HG03354 (cell line): ENCODE data around the gene MAOA.

Experiments
- ATAC-seq: cut with Tn5 transposase; IDR thresholded peaks from one replicate; pipeline ENCODE4 v1.9.1; 2021; ENCODE audit warnings: mild to moderate bottlenecking; ENCODE audit not compliant: unreplicated experiment, poor library complexity, severe bottlenecking

MAOA gene

DNA sequence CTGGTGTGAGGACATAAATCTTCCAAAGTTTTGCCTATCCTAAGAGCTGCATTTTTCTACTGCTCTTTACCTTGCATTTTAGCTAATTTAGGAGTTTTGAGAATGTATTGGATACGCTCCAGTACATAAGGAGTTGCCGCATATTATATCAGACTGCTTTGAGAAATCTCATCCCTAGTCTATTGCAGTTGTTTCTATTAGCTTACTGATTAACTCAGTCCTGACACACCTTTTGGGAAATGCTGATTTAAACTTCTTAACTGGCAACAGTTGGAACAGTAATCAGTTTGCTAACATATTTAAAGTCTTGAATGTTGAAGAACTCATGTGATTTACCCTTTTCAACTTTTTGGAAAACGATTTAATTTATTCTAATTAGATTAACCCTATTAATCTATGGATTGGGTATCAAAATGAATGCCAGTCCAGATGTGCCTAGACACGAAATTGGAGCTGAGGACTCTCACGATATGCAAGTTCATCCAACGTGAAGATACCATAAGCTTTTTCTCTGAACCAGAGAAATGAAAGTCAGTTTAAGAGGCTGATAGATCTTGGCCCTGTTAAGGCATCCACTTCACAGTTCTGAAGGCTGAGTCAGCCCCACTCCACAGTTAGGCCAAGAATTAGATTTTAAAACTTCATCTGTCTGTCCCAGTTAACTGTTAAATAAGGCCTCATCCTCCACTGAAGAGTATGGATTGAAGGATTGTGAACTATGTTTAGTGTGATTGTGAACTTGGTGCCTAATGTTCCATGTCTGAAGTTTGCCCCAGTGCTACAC lies 90.0 kb downstream of the MAOA start:
- ATAC-seq: no peak

DNA sequence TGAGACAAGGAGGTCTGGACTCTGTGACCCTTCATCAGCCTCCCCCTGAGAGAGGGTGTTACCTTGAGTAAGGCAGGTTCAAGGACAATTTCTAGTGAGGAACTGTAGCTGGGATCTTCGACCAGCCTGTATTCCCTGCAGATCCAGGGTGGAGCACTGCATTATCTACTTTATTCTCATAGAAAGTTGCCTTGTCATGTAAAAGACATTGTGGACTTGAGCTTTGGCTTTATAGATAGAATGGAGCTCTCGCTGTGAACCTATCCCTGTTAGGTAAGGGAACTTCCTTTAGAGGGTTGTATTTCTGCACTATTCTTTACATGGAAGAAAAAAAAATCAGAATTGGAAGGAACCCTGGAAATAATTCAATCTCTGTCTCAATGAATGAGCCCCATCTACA lies 91.4 kb downstream of the MAOA start:
- no peak for ATAC-seq

DNA sequence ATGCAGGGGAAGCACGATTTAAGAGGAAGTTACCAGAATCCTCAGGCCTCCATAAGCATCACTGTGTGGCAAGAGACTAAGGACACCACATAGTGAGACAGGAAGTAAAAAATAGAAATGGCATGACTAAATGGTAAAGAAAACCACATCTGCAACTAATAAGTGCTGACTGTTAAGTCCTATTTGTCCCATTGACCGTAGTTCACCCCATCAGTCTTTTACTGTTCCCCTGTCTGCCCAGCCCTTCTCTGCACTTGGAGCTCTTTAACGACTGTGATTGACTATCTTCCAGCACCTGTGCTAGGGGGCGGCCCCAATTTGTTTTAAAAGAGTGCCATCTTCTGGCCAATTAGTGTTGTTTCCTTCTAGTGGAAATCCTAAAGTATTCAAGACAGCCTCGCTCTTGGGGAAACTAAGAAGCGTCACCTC lies 94.2 kb downstream of the MAOA start:
- peak; percentile 91 for ATAC-seq

DNA sequence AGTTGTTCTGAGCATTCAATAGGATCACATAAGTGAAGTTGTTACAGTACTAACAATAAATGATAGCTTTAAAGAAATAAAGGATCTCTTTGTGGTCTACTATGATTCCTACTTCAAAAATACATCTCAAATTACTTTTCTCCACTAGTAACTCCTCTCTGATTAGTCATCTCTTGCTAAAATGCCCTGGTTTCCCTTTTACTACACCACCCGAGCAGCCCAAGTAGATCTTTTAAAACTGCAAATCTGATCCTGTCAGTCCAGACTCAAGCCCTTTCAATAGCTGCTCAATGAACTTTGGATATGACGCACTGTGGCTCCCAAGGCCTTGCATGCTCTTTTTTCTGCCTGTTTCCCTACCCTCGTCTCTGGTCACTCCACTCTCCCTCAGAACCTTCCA lies 97.5 kb downstream of the MAOA start:
- ATAC-seq: no peak

DNA sequence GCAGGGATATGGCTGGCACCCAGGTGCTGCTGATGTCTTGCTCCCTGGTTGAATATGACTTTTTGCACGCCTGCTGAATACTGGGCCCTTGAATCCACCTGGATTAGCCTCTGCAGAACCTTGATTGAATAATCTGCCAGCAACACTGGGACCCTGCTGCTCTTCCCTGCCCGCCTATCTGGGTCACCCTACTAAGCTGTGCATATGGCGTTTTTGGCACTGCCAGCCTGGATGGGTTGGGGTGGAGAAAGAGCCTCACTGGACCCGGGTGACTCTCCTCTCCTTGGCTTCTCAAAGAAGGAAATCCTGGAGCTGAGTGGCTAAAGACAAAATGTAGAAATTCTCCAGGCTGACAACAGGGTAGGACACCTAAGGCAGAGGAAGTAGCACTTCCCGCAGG lies 100.0 kb downstream of the MAOA start:
- ATAC-seq: no peak

DNA sequence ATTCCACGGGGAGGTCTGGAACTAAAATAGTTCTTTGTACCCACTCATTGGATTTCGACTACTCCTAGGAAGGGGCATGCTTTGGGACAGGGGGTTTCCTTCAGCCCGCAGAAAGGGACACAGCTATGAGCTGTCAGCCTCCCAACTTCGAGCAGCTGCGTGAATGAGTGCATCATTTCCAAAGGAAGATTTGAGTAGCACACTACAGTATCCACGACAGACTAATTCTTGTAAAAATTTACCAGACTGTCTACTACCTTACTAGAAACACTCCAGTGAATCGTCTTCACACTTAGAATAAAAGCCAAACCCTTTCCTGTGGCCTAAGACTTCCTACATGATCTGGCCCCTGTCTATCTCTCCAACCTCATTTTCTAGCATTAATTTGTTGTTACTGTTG lies 101.9 kb downstream of the MAOA start:
- no peak for ATAC-seq

DNA sequence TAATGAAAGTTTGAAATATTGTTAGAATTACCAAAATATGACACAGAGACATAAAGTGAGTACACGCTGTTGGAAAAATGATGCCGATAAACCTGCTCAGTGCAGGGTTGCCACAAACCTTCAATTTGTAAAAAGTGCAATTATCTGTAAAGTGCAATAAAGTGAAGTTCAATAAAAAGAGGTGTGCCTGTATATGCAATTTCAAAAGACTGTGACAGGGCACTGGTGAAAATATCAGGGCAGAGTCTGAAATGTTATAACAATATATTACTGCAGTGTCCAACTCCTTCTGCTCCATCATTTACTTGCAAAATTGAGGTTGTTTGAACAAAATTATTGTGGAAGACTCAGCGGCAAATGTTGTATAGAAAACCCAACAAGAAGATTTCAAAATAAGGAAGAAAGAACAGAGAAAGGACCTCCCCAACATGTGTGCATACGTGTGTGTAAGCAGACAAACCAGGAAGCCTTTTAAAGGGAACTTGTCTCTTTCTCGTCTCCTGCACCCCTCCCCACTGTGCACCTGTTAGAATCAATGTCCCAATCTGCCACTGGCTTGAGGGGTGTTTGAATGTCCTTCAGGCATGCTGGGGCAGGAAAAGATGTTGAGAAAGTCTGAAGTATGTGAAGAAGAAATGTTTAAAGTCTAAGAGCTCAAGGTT lies 130.0 kb downstream of the MAOA start:
- no peak for ATAC-seq
